Lower lobe of right lung (tissue), 2 donors: ENCODE results near the gene PCDHGA7. TPM values are rescaled to one million over a fixed set of nuclear protein-coding genes. Genes with fewer than 3 reads are reported as not detected.
"Not testable (repeated sequence)": the region's sequence is repeated elsewhere in the genome, so short reads cannot be mapped to it uniquely, and the experiment has no call there.

Experiments
- ATAC-seq, 2 donors: fragments of 200-7000 bp; cut with Tn5 transposase; one replicate each; pipeline ENCODE4 v1.9.1; 2020 to 2022; ENCODE audit warnings: mild to moderate bottlenecking in 2 of 2, moderate library complexity in 2 of 2
- DNase-seq: peaks from one replicate; pipeline ENCODE4 v3.0.0-alpha.2; 2020
- H3K27ac ChIP-seq: fragments of 200-600 bp; one replicate; pipeline ENCODE4 v1.8.0; 2022
- H3K27me3 ChIP-seq: fragments of 200-600 bp; one replicate; pipeline ENCODE4 v1.8.0; 2022; ENCODE audit warnings: low read depth
- H3K36me3 ChIP-seq: fragments of 200-600 bp; one replicate; pipeline ENCODE4 v1.8.0; 2022; ENCODE audit warnings: mild to moderate bottlenecking
- H3K4me1 ChIP-seq: fragments of 200-600 bp; one replicate; pipeline ENCODE4 v1.8.0; 2022
- H3K4me3 ChIP-seq: fragments of 200-600 bp; one replicate; pipeline ENCODE4 v1.8.0; 2022; ENCODE audit warnings: mild to moderate bottlenecking
- H3K9me3 ChIP-seq: fragments of 200-600 bp; one replicate; pipeline ENCODE4 v1.8.0; 2022
- intact Hi-C: fragments of 100-400 bp; cut with DNase I; formaldehyde crosslinking; loops from one replicate; pipeline ENCODE4 v1.11.0; 2022
- long read RNA-seq: library from polyadenylated mRNA; unstranded; transcript quantifications from one replicate; pipeline ENCODE4 v2.0.0, GENCODE V29; 2021
- total RNA-seq: library from RNA; stranded (reverse); fragmentation: NEBNext Ultra II Directional; extraction: Animal tissue kit (Norgen Biotek cat#: 25700); gene quantifications from one replicate; pipeline ENCODE4 v1.2.1, GENCODE V29; 2021
- TF ChIP-seq, protein P1 (sequence below): fragments of 200-600 bp; IDR thresholded peaks from one replicate; pipeline ENCODE4 v1.8.0; 2022; ENCODE audit warnings: antibody characterized with exemption, mild to moderate bottlenecking
- donor health status: DM: no; HTN: yes; CAD: no; lungs with severe emphysema.

PCDHGA7 gene
- 1.9 TPM for total RNA-seq
- long read RNA-seq: 0 reads

DNA sequence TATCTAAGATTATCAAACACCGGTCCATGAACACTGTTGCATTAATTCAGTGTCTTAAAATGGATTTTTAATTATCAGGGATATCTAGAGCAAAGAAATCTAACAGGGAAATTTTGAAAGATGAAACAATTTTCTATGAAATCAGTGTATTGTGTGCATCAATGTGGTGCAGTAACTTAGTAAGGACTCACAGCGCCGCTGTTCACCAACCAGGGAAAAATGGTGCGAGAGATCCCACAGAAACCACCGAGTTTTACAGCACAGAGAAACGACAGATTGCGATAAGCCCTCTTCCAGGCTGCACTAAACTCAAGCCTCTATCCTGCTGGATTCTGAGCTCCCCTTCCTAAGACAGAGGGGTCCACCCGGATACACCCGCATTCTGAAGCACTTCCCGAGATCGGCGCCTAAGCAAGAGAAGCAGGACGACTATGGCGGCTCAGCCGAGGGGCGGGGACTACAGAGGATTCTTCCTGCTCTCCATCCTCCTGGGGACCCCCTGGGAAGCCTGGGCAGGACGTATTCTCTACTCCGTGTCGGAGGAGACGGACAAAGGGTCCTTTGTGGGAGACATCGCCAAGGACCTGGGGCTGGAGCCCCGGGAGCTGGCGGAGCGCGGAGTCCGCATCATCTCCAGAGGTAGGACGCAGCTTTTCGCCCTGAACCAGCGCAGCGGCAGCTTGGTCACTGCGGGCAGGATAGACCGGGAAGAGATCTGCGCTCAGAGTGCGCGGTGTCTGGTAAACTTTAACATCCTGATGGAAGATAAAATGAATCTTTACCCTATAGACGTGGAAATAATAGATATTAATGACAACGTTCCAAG lies at the start of gene PCDHGA7:
Gene PCDHGA7 (plus strand): TSS at position 274 of the 826 bp plus-strand sequence. CDS start 158 bp downstream, at position 432.
- ATAC-seq (no peak), DNase-seq (no peak)
- intact Hi-C loops: no loop called here
- no peaks in the 10 kb centered on the region for H3K36me3 ChIP-seq
- TF ChIP-seq, protein P1, sequence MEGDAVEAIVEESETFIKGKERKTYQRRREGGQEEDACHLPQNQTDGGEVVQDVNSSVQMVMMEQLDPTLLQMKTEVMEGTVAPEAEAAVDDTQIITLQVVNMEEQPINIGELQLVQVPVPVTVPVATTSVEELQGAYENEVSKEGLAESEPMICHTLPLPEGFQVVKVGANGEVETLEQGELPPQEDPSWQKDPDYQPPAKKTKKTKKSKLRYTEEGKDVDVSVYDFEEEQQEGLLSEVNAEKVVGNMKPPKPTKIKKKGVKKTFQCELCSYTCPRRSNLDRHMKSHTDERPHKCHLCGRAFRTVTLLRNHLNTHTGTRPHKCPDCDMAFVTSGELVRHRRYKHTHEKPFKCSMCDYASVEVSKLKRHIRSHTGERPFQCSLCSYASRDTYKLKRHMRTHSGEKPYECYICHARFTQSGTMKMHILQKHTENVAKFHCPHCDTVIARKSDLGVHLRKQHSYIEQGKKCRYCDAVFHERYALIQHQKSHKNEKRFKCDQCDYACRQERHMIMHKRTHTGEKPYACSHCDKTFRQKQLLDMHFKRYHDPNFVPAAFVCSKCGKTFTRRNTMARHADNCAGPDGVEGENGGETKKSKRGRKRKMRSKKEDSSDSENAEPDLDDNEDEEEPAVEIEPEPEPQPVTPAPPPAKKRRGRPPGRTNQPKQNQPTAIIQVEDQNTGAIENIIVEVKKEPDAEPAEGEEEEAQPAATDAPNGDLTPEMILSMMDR: no peak
- peaks cover 83% of the 10 kb centered on the region for H3K9me3 ChIP-seq
- H3K27me3 ChIP-seq: peaks cover 7% of the 10 kb centered on the region
- H3K27ac ChIP-seq: no peak within 1 kb of the TSS
- peak within 1 kb of the TSS; percentile 18 for H3K4me3 ChIP-seq
- H3K4me1 ChIP-seq: no peaks in the 10 kb centered on the region

DNA sequence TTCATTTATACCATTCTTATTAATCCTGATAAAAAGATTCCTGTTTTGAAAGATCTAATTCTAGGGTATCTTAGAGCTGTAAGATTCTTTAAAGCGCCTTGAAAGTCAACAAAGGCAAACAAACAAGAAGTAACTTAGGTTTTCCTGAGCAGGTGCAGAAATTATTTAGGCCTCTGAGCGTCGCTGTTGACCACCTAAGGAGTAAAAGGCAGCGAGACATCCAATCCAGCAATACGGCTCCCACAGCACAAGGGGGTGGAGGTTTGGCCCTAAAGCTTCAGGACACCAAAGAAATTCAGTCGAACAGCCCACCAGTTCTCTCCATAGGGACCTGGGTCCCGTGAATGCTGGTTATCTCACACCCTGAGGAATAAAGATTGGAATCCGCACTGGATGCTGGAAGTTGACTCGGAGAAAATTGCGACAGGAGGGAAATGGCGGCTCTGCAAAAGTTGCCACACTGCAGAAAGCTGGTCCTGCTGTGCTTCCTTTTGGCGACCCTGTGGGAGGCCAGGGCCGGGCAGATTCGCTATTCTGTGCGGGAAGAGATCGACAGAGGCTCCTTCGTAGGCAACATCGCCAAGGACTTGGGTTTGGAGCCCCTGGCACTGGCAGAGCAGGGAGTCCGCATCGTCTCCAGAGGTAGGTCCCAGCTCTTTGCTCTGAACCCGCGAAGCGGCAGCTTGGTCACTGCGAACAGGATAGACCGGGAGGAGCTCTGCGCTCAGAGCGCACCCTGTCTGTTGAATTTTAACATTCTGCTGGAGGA lies 43.8 kb upstream of the PCDHGA7 start, which contains the start of gene PCDHGA2:
Gene PCDHGA2 (plus strand): TSS at position 223 of the 769 bp plus-strand sequence.
- ATAC-seq (no peak), DNase-seq (no peak)
- intact Hi-C loops: no loop called here
- H3K4me3 ChIP-seq: peak within 1 kb of the TSS; percentile 29
- H3K4me1 ChIP-seq: no peaks in the 10 kb centered on the region
- H3K27me3 ChIP-seq: peaks cover 16% of the 10 kb centered on the region
- no peak within 1 kb of the TSS for H3K27ac ChIP-seq
- no peaks in the 10 kb centered on the region for H3K36me3 ChIP-seq
- TF ChIP-seq, protein P1: peak; percentile 29
- peaks cover 56% of the 10 kb centered on the region for H3K9me3 ChIP-seq

DNA sequence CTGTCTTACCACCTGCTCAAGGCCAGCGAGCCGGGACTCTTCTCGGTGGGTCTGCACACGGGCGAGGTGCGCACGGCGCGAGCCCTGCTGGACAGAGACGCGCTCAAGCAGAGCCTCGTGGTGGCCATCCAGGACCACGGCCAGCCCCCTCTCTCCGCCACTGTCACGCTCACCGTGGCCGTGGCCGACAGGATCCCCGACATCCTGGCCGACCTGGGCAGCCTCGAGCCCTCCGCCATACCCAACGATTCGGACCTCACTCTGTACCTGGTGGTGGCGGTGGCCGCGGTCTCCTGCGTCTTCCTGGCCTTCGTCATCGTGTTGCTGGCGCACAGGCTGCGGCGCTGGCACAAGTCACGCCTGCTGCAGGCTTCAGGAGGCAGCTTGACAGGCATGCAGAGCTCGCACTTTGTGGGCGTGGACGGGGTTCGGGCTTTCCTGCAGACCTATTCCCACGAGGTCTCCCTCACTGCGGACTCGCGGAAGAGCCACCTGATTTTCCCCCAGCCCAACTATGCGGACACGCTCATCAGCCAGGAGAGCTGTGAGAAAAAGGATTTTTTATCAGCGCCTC lies 41.7 kb upstream of the PCDHGA7 start:
- H3K36me3 ChIP-seq, ATAC-seq, intact Hi-C loops, DNase-seq, H3K27me3 ChIP-seq, H3K4me3 ChIP-seq, H3K4me1 ChIP-seq, H3K27ac ChIP-seq: not testable (repeated sequence)
- H3K9me3 ChIP-seq: peaks cover 68% of the 10 kb centered on the region

DNA sequence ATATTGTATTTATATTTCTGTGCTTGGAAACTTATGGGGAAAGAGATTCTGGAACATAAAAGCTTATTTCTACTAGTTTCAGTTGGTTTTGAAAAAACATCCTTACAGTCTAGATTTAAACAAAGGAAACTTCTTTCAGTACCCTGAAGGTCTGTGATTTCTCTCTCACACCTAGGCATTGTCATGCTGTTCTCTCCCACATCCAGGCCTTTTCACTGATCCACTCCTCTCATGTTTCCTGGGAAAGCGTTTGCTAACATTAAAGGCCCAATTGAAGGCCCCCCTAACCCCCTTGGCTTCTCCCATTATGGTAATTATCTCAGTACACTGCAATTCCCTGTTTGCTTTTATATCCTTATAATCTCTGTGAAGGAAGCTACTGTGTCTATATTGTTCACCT lies 39.8 kb upstream of the PCDHGA7 start:
- no peak for ATAC-seq
- Histone ChIP-seq H3K27me3 (peaks cover 3% of the 10 kb centered on the region), H3K9me3 (peaks cover 64% of the 10 kb centered on the region)

DNA sequence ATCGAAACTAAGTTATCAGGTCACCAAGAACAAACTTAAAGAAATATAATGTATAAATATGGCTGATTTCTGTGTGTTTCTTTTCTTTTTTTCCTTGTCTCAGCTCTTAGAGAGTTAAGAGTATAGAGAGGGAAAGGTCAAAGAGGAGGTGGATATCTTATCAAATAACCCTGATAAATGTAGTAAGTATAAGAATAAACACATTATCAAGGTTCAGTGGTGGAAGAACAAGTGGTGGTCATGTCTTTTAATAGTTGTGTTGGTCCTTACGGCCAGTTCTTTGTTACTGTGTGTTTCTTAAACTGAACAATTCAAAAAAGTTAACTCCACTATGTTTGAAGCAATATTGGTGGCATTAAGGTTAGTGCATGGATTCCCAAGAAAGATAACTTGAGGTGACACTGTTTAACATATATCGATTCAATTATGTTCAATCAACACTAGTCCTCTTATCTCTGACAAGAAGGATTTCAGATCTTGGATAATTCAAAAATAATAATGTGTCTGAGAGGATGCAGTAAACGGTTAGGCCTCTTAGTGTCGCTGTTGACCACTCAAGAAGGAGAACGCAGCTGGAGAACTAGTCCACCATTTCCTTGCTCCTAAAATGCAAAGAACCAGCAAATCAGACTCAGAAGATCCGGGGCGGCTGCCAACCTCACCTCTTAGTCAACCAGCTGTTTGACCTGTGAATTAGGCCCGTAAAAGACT lies 39.1 kb upstream of the PCDHGA7 start, which contains the start of gene PCDHGA3:
Gene PCDHGA3 (plus strand): TSS at position 588 of the 711 bp plus-strand sequence. CDS start 205 bp downstream, outside the sequence.
- H3K27ac ChIP-seq: no peak within 1 kb of the TSS
- TF ChIP-seq, protein P1: peak; percentile 22
- H3K36me3 ChIP-seq: no peaks in the 10 kb centered on the region
- H3K4me1 ChIP-seq: no peaks in the 10 kb centered on the region
- no peaks in the 10 kb centered on the region for H3K27me3 ChIP-seq
- H3K4me3 ChIP-seq: peak within 1 kb of the TSS; percentile 22
- peaks cover 59% of the 10 kb centered on the region for H3K9me3 ChIP-seq
- DNase-seq (no peak), ATAC-seq (no peak)
- intact Hi-C loops: no loop called here

More for the DNA sequence above, 39.8 kb upstream of the PCDHGA7 start:
- H3K4me1 ChIP-seq: no peaks in the 10 kb centered on the region
- no peak overlapping the region for H3K4me3 ChIP-seq
- TF ChIP-seq, protein P1: no peak
- H3K27ac ChIP-seq: no peak overlapping the region
- no peaks in the 10 kb centered on the region for H3K36me3 ChIP-seq
- DNase-seq: no peak
- intact Hi-C loops: no loop called here
